8988T (cell line): ENCODE data around the gene WWOX.

Source experiments
- DNase-seq: peaks from one replicate; pipeline ENCODE4 v3.0.0; 2011

Gene WWOX

GRCh38 chr16:79171931-79172705 is 1072.7 kb downstream of the WWOX start:
- no peak for DNase-seq

GRCh38 chr16:79172976-79173500 is 1073.6 kb downstream of the WWOX start:
- DNase-seq, result no peak

- no peak for DNase-seq
Measured at GRCh38 chr16:79173919-79174318, 1074.5 kb downstream of the WWOX start.

- DNase-seq, result no peak
Measured at GRCh38 chr16:79175286-79176057, 1076.0 kb downstream of the WWOX start.

- no peak for DNase-seq
Measured at GRCh38 chr16:79177018-79177417, 1077.6 kb downstream of the WWOX start.

- DNase-seq, result no peak
Measured at GRCh38 chr16:79181419-79181818, 1082.0 kb downstream of the WWOX start.

GRCh38 chr16:79182616-79183015 is 1083.2 kb downstream of the WWOX start:
- no peak for DNase-seq

- no peak for DNase-seq
Measured at GRCh38 chr16:79183571-79183970, 1084.1 kb downstream of the WWOX start.

- no peak for DNase-seq
Measured at GRCh38 chr16:79184464-79185030, 1085.1 kb downstream of the WWOX start.

- no peak for DNase-seq
Measured at GRCh38 chr16:79185711-79186110, 1086.3 kb downstream of the WWOX start.

GRCh38 chr16:79186196-79186595 is 1086.7 kb downstream of the WWOX start:
- DNase-seq, result no peak

- DNase-seq, result no peak
Measured at GRCh38 chr16:79188115-79188738, 1088.8 kb downstream of the WWOX start.

GRCh38 chr16:79188739-79189122 is 1089.3 kb downstream of the WWOX start:
- no peak for DNase-seq

- no peak for DNase-seq
Measured at GRCh38 chr16:79190542-79190941, 1091.1 kb downstream of the WWOX start.

GRCh38 chr16:79191933-79192332 is 1092.5 kb downstream of the WWOX start:
- no peak for DNase-seq

GRCh38 chr16:79192904-79193303 is 1093.5 kb downstream of the WWOX start:
- DNase-seq, result no peak

GRCh38 chr16:79194291-79194690 is 1094.8 kb downstream of the WWOX start:
- no peak for DNase-seq

- DNase-seq, result no peak
Measured at GRCh38 chr16:79195938-79196337, 1096.5 kb downstream of the WWOX start.

- DNase-seq, result no peak
Measured at GRCh38 chr16:79201436-79201835, 1102.0 kb downstream of the WWOX start.

- no peak for DNase-seq
Measured at GRCh38 chr16:79202977-79203376, 1103.5 kb downstream of the WWOX start.

GRCh38 chr16:79204486-79204885 is 1105.0 kb downstream of the WWOX start:
- no peak for DNase-seq

GRCh38 chr16:79206889-79207288 is 1107.4 kb downstream of the WWOX start:
- DNase-seq, result no peak

GRCh38 chr16:79209308-79209707 is 1109.9 kb downstream of the WWOX start:
- DNase-seq, result no peak
